HG02973 (cell line): ENCODE results near the gene TFPI.
"Not testable (repeated sequence)": the region's sequence is repeated elsewhere in the genome, so short reads cannot be mapped to it uniquely, and the experiment has no call there.

Source experiments
- ATAC-seq: cut with Tn5 transposase; IDR thresholded peaks from one replicate; pipeline ENCODE4 v1.9.1; 2021; ENCODE audit warnings: moderate library complexity; ENCODE audit not compliant: unreplicated experiment

The TFPI gene

GRCh38 chr2:187529248-187529976, 24.8 kb downstream of the TFPI start:
- no peak for ATAC-seq

GRCh38 chr2:187528042-187528441, 26.2 kb downstream of the TFPI start:
- ATAC-seq = no peak

- ATAC-seq = no peak
Observed at GRCh38 chr2:187527262-187527661, 27.0 kb downstream of the TFPI start.

- no peak for ATAC-seq
Observed at GRCh38 chr2:187526792-187527191, 27.4 kb downstream of the TFPI start.

- ATAC-seq = no peak
Observed at GRCh38 chr2:187525163-187525900, 28.9 kb downstream of the TFPI start.

GRCh38 chr2:187523325-187523724, 30.9 kb downstream of the TFPI start:
- ATAC-seq = no peak

GRCh38 chr2:187520121-187520624, 34.1 kb downstream of the TFPI start:
- ATAC-seq = no peak

GRCh38 chr2:187519419-187520120, 34.7 kb downstream of the TFPI start:
- ATAC-seq = no peak

- not testable (repeated sequence) for ATAC-seq
Observed at GRCh38 chr2:187517750-187518361, 36.4 kb downstream of the TFPI start.

GRCh38 chr2:187516630-187517510, 37.4 kb downstream of the TFPI start:
- ATAC-seq = not testable (repeated sequence)

GRCh38 chr2:187514930-187515329, 39.3 kb downstream of the TFPI start:
- ATAC-seq = no peak

- not testable (repeated sequence) for ATAC-seq
Observed at GRCh38 chr2:187514235-187514829, 39.9 kb downstream of the TFPI start.

- ATAC-seq = not testable (repeated sequence)
Observed at GRCh38 chr2:187513460-187514234, 40.6 kb downstream of the TFPI start.

GRCh38 chr2:187511356-187512315, 42.6 kb downstream of the TFPI start:
- no peak for ATAC-seq

GRCh38 chr2:187510419-187511355, 43.5 kb downstream of the TFPI start:
- not testable (repeated sequence) for ATAC-seq

GRCh38 chr2:187509667-187510417, 44.4 kb downstream of the TFPI start:
- ATAC-seq = no peak
